Right cardiac atrium (tissue), 5 donors: ENCODE results near the gene ZNRF2. TPM values are rescaled to one million over a fixed set of nuclear protein-coding genes. Genes with fewer than 3 reads are reported as not detected.
"Not testable (repeated sequence)": the region's sequence is repeated elsewhere in the genome, so short reads cannot be mapped to it uniquely, and the experiment has no call there.

ENCODE experiments used
- ATAC-seq, 2 donors: fragments of 200-7000 bp; cut with Tn5 transposase; one replicate each; pipeline versions ENCODE4 v1.8.0 to v1.9.1; 2020; ENCODE audit warnings: moderate library complexity in 2 of 2, mild to moderate bottlenecking in 1 of 2
- DNase-seq, 3 donors: peaks; one replicate each; pipeline ENCODE4 v3.0.0-alpha.2; 2020
- H3K27ac ChIP-seq: one replicate; pipeline ENCODE4 v1.5.1; 2013; ENCODE audit warnings: mild to moderate bottlenecking, low read length, control low read depth, moderate library complexity
- H3K27me3 ChIP-seq: one replicate; pipeline ENCODE4 v1.6.1; 2013; ENCODE audit not compliant: control insufficient read depth, insufficient read depth
- H3K4me1 ChIP-seq: one replicate; pipeline ENCODE4 v1.6.1; 2013; ENCODE audit warnings: low read length; ENCODE audit not compliant: control insufficient read depth, insufficient read depth
- H3K4me3 ChIP-seq: one replicate; pipeline ENCODE4 v1.5.1; 2013; ENCODE audit warnings: low read length, control low read depth
- H3K9me3 ChIP-seq: one replicate; pipeline ENCODE4 v1.6.1; 2013; ENCODE audit warnings: low read length; ENCODE audit not compliant: control insufficient read depth
- WGBS: extraction: QIAGEN DNeasy Blood & Tissue Kit; methylation state at CpG from one replicate; pipeline ENCODE4 v1.1.7; 2013; 5-methylcytosine and 5-hydroxymethylcytosine counted together
- intact Hi-C, 4 donors: fragments of 100-400 bp; cut with DNase I; formaldehyde crosslinking; loops; one replicate each; pipeline versions ENCODE4 v1.11.0 to v1.14.0; 2022 to 2023
- polyA plus RNA-seq: library from polyadenylated mRNA; stranded (reverse); fragments of 200-250 nt; gene quantifications from one replicate; pipeline ENCODE4 v1.2.3, GENCODE V29; 2013
- total RNA-seq, 4 donors: library from RNA; stranded (reverse); fragmentation: NEBNext Ultra II Directional; extraction: Animal tissue kit (Norgen Biotek cat#: 25700); gene quantifications; one replicate each; pipeline ENCODE4 v1.2.1, GENCODE V29; 2021
- donor health status: healthy with polysubstance abuse.
- donor health status: DM: no; HTN: yes; CAD: no.
- donor health status: DM: no; HTN: no; CAD: no.
- donor health status: DM: no; HTN: yes; CAD: no; lungs with severe emphysema.
- donor health status: DM: yes; HTN: yes; CAD: no.

The ZNRF2 gene
- total and polyA plus RNA-seq, 5 donors, result 2.5 to 8.5 (median 6.9) TPM

DNA sequence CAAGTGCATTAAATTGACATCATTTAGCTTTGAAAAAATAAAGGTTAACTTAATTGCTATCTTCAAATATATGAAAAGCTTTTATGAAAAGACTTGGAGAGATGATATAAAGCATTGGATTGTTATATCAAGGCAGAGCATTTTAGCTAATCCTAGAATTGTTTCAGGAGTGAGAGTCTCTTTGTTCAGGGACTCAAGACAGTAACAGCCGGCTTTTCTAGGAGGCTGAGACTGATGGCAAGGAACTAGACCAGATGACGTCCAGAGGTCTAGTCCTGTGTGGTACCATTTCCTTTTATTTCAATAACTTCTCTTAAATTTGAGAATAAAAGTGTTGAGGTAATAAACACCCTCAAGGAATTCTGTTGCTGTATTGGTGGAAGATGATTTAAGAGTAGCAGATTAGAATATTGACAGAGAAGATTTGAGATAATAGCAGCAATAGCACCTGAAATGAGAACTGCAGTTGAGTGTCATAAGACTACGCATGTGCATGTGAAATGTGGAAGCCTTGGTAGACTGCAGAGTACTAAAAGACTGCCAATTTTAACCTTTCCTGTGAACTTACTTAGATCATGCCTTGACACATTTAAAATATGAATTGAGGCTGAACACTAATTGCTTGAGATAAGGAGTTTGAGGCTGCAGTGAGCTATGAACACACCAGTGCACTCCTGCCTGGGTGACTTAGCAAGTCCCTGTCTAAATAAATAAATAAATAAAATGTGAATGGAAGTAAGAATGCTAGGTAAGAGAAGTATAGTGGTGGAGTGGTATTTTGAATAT, 79.6 kb downstream of the ZNRF2 start:
- no peaks in the 10 kb centered on the region for H3K4me1 ChIP-seq
- no peak overlapping the region for H3K27ac ChIP-seq
- intact Hi-C loops, result no loop called here
- H3K9me3 ChIP-seq, result no peaks in the 10 kb centered on the region
- H3K27me3 ChIP-seq, result no peaks in the 10 kb centered on the region
- no peak overlapping the region for H3K4me3 ChIP-seq
- ATAC-seq, result no peak
- WGBS, result 77% methylated on average over 3 of the region's 3 CpGs
- DNase-seq, result no peak

DNA sequence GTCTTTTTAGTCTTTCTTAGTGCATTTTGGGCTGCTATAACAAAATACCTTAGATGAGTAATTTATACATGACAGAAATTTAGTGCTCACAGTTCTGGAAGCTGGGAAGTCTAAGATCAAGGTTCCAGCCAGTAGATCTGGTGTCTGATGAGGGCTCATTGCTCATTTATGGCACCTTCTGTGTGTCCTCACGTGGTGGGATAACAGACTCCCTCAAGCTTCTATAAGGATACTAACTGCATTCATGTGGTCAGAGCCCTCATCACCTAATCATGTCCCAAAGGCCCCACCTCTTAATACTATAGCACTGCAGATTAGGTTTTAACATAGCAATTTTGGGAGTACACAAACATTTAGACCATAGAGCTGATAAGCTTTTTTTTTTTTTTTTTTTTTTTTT, 80.4 kb downstream of the ZNRF2 start:
- 98% methylated on average over 1 of the region's 1 CpG for WGBS
- ATAC-seq (no peak), DNase-seq (no peak)
- Histone ChIP-seq H3K27me3 (no peaks in the 10 kb centered on the region), H3K4me3 (no peak overlapping the region), H3K27ac (no peak overlapping the region), H3K4me1 (no peaks in the 10 kb centered on the region), H3K9me3 (no peaks in the 10 kb centered on the region)
- intact Hi-C loops, result no loop called here

DNA sequence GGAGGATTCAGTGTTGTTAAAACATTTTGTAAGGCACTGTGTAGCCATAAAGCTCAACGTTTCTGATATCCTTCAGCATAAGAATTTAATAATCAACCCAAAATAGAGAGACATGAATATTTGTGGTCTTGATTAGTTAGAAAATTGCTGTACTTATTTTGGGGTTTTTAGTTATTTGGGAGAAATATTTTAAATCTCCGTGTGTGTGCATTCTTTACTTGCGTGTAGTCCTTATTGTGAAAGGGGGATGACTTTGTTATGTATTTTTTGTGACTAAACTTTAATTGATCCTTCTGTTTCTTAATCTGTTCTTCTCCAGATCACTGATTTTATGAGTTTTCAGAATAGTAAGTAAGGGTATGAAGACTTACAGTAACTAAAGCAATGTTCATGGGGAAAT, 81.2 kb downstream of the ZNRF2 start:
- no peak for ATAC-seq
- Histone ChIP-seq H3K4me3 (no peak overlapping the region), H3K4me1 (no peaks in the 10 kb centered on the region), H3K27ac (no peak overlapping the region), H3K27me3 (no peaks in the 10 kb centered on the region), H3K9me3 (no peaks in the 10 kb centered on the region)
- WGBS, result 91% methylated on average over 3 of the region's 3 CpGs
- intact Hi-C loops, result no loop called here
- DNase-seq, result no peak

DNA sequence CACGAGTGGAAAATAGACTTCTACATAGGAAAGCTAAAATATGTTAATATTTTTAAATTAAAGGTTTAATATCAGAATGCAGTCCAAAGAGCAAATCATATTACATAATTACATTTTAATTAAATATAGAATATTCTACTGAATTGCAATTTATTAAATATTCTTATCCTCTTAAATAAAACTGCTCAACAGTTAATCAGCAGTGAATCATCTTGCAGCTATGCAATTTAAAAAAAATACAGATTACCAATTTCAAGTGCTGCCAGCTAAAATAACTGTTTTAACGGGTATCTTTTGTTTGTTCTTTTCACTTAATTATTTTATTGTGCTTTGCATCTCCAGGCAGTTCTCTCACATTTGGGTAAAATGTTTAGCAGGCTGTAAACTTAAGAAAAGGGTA, 82.2 kb downstream of the ZNRF2 start:
- ATAC-seq (no peak), DNase-seq (no peak)
- no peaks in the 10 kb centered on the region for H3K4me1 ChIP-seq
- WGBS, result 64% methylated on average over 2 of the region's 2 CpGs
- no peaks in the 10 kb centered on the region for H3K9me3 ChIP-seq
- intact Hi-C loops, result no loop called here
- H3K4me3 ChIP-seq, result no peak overlapping the region
- H3K27ac ChIP-seq, result no peak overlapping the region
- H3K27me3 ChIP-seq, result no peaks in the 10 kb centered on the region

DNA sequence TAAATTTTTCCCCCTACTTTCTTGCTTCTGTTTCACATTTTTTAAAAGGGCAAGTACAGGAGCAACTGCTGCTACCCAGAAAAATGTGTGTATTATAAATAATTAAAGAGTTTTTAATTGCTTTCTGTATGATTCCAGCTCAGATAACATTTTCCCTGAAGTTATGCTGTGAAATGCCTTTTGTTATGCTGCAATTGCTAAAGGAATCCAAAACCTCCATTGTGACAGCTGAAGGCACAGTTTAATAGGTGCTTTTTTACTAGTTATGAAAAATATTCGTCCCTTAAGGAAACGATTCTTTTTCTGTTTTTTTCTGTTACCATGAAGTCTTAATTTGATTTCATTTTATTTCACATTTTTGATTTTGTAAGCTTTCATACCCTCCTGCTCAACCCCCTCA, 83.2 kb downstream of the ZNRF2 start:
- H3K27ac ChIP-seq, result no peak overlapping the region
- H3K4me3 ChIP-seq, result no peak overlapping the region
- DNase-seq (no peak), ATAC-seq (no peak)
- WGBS, result 80% methylated on average over 2 of the region's 2 CpGs
- intact Hi-C loops, result no loop called here
- no peaks in the 10 kb centered on the region for H3K27me3 ChIP-seq
- H3K9me3 ChIP-seq, result no peaks in the 10 kb centered on the region
- no peaks in the 10 kb centered on the region for H3K4me1 ChIP-seq

DNA sequence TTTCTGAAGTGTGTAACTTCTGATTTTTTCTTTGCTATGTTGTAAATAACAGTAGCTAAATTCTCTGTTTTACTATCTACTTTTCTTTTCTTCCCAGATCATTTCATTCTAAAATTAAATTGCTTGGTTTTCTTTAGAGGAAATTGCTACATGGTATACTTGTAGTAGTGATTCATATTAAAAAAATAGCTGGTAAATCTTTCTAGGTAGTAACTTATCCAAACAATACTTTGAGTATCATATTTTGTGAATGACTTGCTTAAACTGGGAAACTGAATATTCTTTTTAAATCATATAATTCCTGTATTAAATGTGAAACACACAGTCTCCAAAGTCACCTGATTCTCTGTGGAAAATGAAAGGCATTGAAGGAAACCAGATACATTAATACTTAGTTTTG, 85.5 kb downstream of the ZNRF2 start:
- H3K4me1 ChIP-seq, result no peaks in the 10 kb centered on the region
- H3K9me3 ChIP-seq, result no peaks in the 10 kb centered on the region
- H3K27ac ChIP-seq, result no peak overlapping the region
- DNase-seq (no peak), ATAC-seq (no peak)
- intact Hi-C loops, result no loop called here
- H3K4me3 ChIP-seq, result no peak overlapping the region
- H3K27me3 ChIP-seq, result no peaks in the 10 kb centered on the region

DNA sequence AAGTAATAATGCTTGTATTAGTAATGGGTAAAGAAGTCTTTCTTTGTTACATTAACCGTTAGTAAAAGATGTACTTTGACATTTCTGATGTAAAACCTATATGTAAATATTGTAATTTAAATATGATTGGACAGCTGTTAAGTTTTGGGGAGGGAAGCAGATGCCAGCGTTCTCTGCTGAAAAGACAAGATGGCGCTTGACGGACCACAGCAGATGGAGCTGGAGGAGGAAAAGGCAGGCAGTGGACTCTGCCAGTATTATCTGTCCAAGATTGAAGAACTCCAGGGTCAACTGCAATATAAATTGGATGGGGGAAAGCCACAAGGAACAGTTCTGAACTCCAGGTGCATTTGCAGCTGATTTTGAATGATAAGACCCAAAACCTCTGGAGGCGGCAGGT, 86.9 kb downstream of the ZNRF2 start:
- Histone ChIP-seq H3K9me3 (no peaks in the 10 kb centered on the region), H3K27ac (no peak overlapping the region), H3K4me3 (no peak overlapping the region), H3K4me1 (no peaks in the 10 kb centered on the region), H3K27me3 (no peaks in the 10 kb centered on the region)
- ATAC-seq (no peak), DNase-seq (no peak)
- 98% methylated on average over 5 of the region's 5 CpGs for WGBS
- intact Hi-C loops, result no loop called here

DNA sequence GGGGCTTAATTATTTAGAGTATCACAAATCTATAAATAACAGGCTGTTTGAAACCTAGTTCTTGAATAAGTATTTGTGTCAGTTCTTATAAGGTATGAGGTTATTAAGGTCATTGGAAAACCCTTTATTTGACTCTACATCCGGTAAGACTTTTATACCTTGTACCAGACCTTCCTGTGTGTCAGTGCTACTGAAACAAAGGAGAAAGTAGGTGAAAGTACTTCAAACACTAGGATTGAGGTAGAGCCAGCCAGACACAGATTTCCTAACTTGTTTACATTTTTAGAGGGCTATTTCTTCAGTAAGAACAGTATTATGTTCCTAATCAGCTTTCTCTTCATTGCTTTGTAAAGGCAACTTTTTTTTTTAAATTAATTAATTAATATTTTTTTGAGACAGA, 93.9 kb downstream of the ZNRF2 start:
- 89% methylated on average over 1 of the region's 1 CpG for WGBS
- ATAC-seq (no peak), DNase-seq (no peak)
- Histone ChIP-seq H3K9me3 (no peaks in the 10 kb centered on the region), H3K4me1 (no peaks in the 10 kb centered on the region), H3K27ac (no peak overlapping the region), H3K4me3 (no peak overlapping the region), H3K27me3 (no peaks in the 10 kb centered on the region)
- intact Hi-C loops, result no loop called here

DNA sequence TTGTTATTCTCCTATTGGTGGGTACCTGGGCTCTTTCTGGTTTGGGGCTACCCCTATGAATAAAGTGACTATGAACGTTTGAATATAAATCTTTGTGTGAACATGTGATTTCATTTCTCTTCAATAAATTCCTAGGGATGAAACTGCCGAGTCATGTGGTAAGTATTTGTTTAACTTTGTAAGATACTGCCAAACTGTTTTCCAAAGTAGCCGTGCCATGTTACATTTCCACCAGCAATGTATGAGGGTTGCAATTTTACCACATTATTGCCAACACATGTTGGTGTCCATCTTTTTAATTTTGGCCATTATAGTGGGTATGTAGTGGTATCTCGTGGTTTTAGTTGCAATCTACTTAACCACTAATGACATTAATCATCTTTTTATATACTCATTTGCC, 94.7 kb downstream of the ZNRF2 start:
- WGBS, result 78% methylated on average over 4 of the region's 4 CpGs

DNA sequence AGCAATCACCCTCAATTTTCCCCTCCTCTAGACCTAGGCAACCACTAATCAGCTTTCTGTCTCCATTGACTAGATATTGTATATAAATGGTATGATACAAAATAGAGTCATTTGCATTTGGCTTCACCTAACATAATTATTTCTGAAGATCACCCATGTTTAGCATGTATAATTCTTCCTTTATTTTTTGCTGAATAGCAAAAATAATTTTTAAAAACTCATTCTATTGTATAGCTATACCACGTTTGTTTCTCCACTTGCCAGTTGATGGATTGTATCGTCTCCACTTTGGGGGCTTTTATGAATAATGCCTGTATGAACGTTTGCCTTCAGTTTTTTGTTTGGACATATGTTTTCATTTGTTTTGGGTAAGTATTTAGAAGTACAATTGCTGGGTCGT, 95.3 kb downstream of the ZNRF2 start:
- intact Hi-C loops, result no loop called here
- no peak overlapping the region for H3K27ac ChIP-seq
- WGBS, result 79% methylated on average over 4 of the region's 4 CpGs
- ATAC-seq, result no peak
- H3K4me3 ChIP-seq, result no peak overlapping the region
- H3K4me1 ChIP-seq, result no peaks in the 10 kb centered on the region
- DNase-seq, result no peak
- H3K27me3 ChIP-seq, result no peaks in the 10 kb centered on the region
- no peaks in the 10 kb centered on the region for H3K9me3 ChIP-seq

More for the DNA sequence above, 94.7 kb downstream of the ZNRF2 start:
- H3K4me3 ChIP-seq, result no peak overlapping the region
- no peaks in the 10 kb centered on the region for H3K4me1 ChIP-seq
- H3K27me3 ChIP-seq, result no peaks in the 10 kb centered on the region
- intact Hi-C loops, result no loop called here
- DNase-seq, result no peak
- no peaks in the 10 kb centered on the region for H3K9me3 ChIP-seq
- H3K27ac ChIP-seq, result no peak overlapping the region
- ATAC-seq, result no peak

DNA sequence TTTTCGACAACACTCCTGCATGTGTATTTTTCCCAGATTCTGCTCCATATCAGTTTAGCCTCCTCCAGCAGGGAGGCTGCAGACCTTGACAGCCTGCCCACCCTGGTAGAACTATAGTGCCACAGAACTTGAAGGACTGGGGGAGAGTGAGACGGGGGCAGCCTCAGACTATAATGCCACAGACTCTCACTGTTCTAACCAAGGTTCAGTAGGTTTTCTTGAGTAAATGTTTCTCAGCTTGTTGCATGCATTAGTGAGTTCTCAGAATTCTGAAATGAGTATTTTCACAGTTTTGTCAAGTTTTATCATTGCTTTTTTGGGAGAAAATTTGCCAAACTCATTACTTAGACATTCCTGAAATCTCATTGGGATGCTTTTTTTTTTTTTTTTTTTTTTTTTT, 95.9 kb downstream of the ZNRF2 start:
- H3K4me1 ChIP-seq, result no peaks in the 10 kb centered on the region
- WGBS, result 95% methylated on average over 2 of the region's 2 CpGs

DNA sequence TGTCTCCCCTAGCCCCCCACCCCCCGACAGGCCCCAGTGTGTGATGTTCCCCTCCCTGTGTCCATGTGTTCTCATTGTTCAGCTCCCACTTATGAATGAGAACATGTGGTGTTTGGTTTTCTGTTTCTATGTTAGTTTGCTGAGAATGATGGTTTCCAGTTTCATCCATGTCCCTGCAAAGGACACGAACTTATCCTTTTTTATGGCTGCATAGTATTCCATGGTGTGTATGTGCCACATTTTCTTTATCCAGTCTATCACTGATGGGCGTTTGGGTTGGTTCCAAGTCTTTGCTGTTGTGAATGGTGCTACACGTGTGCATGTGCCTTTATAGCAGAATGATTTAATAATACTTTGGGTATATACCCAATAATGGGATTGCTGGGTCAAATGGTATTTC, 96.4 kb downstream of the ZNRF2 start:
- H3K9me3 ChIP-seq, H3K27me3 ChIP-seq, DNase-seq, ATAC-seq, H3K27ac ChIP-seq, H3K4me3 ChIP-seq, intact Hi-C loops, H3K4me1 ChIP-seq: not testable (repeated sequence)
- WGBS, result 93% methylated on average over 4 of the region's 4 CpGs

More for the DNA sequence above, 95.9 kb downstream of the ZNRF2 start:
- no peak for ATAC-seq
- no peaks in the 10 kb centered on the region for H3K9me3 ChIP-seq
- no peak overlapping the region for H3K4me3 ChIP-seq
- no peaks in the 10 kb centered on the region for H3K27me3 ChIP-seq
- intact Hi-C loops, result no loop called here
- H3K27ac ChIP-seq, result no peak overlapping the region
- DNase-seq, result no peak
